GM23338 (cell line): ENCODE results near the gene PEAR1. TPM values are rescaled to one million over a fixed set of nuclear protein-coding genes. Genes with fewer than 3 reads are reported as not detected.

ENCODE experiments used
- ATAC-seq: fragments of 200-7000 bp; cut with Tn5 transposase; 3 replicates; pipeline ENCODE4 v1.9.1; 2020
- DNase-seq: peaks from one replicate; pipeline ENCODE4 v3.0.0-alpha.2; 2015; ENCODE audit warnings: low spot score
- H2AFZ ChIP-seq: fragments of 200-600 bp; sonication (generic); 2 replicates; pipeline ENCODE4 v1.8.0; 2016; ENCODE audit warnings: antibody characterized with exemption, mild to moderate bottlenecking, moderate library complexity
- H3F3A ChIP-seq: fragments of 200-600 bp; sonication (generic); replicated peaks from 2 replicates; pipeline ENCODE4 v1.8.0; 2017; ENCODE audit warnings: antibody characterized with exemption, mixed run types, low read depth
- H3K27ac ChIP-seq: fragments of 200-600 bp; sonication (generic); 2 replicates; pipeline ENCODE4 v1.6.1; 2016; ENCODE audit warnings: low read depth
- H3K27me3 ChIP-seq: fragments of 200-600 bp; sonication (generic); 2 replicates; pipeline ENCODE4 v1.8.0; 2016; ENCODE audit warnings: mild to moderate bottlenecking, mixed run types, moderate library complexity; ENCODE audit not compliant: insufficient read depth
- H3K36me3 ChIP-seq: fragments of 200-600 bp; sonication (generic); 2 replicates; pipeline ENCODE4 v1.8.0; 2016; ENCODE audit warnings: mild to moderate bottlenecking; ENCODE audit not compliant: insufficient read depth
- H3K4me1 ChIP-seq: fragments of 200-600 bp; sonication (generic); 2 replicates; pipeline ENCODE4 v1.8.0; 2016; ENCODE audit warnings: mild to moderate bottlenecking, moderate library complexity; ENCODE audit not compliant: insufficient read depth
- H3K4me2 ChIP-seq: fragments of 200-600 bp; sonication (generic); 2 replicates; pipeline ENCODE4 v1.7.1; 2017; ENCODE audit warnings: mixed run types
- H3K4me3 ChIP-seq: fragments of 200-600 bp; sonication (generic); 2 replicates; pipeline ENCODE4 v1.6.1; 2016; ENCODE audit warnings: mixed run types
- H3K79me2 ChIP-seq: fragments of 200-600 bp; sonication (generic); replicated peaks from 2 replicates; pipeline ENCODE4 v1.8.0; 2017; ENCODE audit warnings: mild to moderate bottlenecking; ENCODE audit not compliant: insufficient read depth
- H3K9me2 ChIP-seq: fragments of 200-600 bp; sonication (generic); 2 replicates; pipeline ENCODE4 v1.8.0; 2017; ENCODE audit not compliant: insufficient read depth
- H4K20me1 ChIP-seq: fragments of 200-600 bp; sonication (generic); replicated peaks from 2 replicates; pipeline ENCODE4 v1.8.0; 2017; ENCODE audit warnings: mild to moderate bottlenecking; ENCODE audit not compliant: insufficient read depth
- H3K27ac Mint-ChIP-seq: 2 replicates; pipeline ENCODE4 v1.8.0; 2020; ENCODE audit warnings: inconsistent platforms, mild to moderate bottlenecking, moderate library complexity, mixed read lengths
- H3K27me3 Mint-ChIP-seq: 3 replicates; pipeline ENCODE4 v1.8.0; 2022; ENCODE audit warnings: low read depth, mild to moderate bottlenecking, moderate library complexity, mixed read lengths, inconsistent platforms; ENCODE audit not compliant: insufficient read depth, poor library complexity
- H3K36me3 Mint-ChIP-seq: 3 replicates; pipeline ENCODE4 v1.8.0; 2021; ENCODE audit warnings: low read depth, mild to moderate bottlenecking, inconsistent platforms, moderate library complexity, mixed read lengths
- H3K4me1 Mint-ChIP-seq: 3 replicates; pipeline ENCODE4 v1.8.0; 2020; ENCODE audit warnings: mild to moderate bottlenecking, inconsistent platforms, mixed read lengths
- H3K4me3 Mint-ChIP-seq: 3 replicates; pipeline ENCODE4 v1.8.0; 2021; ENCODE audit warnings: moderate library complexity, mild to moderate bottlenecking, inconsistent platforms, mixed read lengths
- H3K9me3 Mint-ChIP-seq: 3 replicates; pipeline ENCODE4 v1.8.0; 2020; ENCODE audit warnings: moderate library complexity, mild to moderate bottlenecking, inconsistent platforms, mixed read lengths
- CREB1 ChIP-seq: fragments of 250-450 bp; sonication (Bioruptor Pico); IDR thresholded peaks from 2 replicates; pipeline ENCODE4 v1.5.0; 2020; ENCODE audit warnings: low read depth, mild to moderate bottlenecking, moderate library complexity
- EZH2 ChIP-seq: fragments of 200-600 bp; sonication (generic); IDR thresholded peaks from one replicate; pipeline ENCODE4 v1.8.0; 2017; ENCODE audit warnings: antibody characterized with exemption, mild to moderate bottlenecking, low read depth; ENCODE audit not compliant: unreplicated experiment
- EZH2phosphoT487 ChIP-seq: fragments of 200-600 bp; sonication (generic); IDR thresholded peaks from one replicate; pipeline ENCODE4 v1.8.1; 2018; ENCODE audit warnings: antibody characterized with exemption; ENCODE audit not compliant: unreplicated experiment
- JUNB ChIP-seq: IDR thresholded peaks from one replicate; pipeline ENCODE4 v1.6.1; 2016; ENCODE audit warnings: antibody characterized with exemption; ENCODE audit not compliant: unreplicated experiment
- NANOG ChIP-seq: IDR thresholded peaks from 2 replicates; pipeline ENCODE4 v1.6.1; 2016; ENCODE audit warnings: antibody characterized with exemption, borderline replicate concordance
- POLR2AphosphoS5 ChIP-seq: IDR thresholded peaks from 2 replicates; pipeline ENCODE4 v1.6.1; 2016; ENCODE audit warnings: antibody characterized with exemption, low read depth
- REST ChIP-seq: IDR thresholded peaks from one replicate; pipeline ENCODE4 v1.6.1; 2018; ENCODE audit warnings: antibody characterized with exemption; ENCODE audit not compliant: unreplicated experiment
- STAT1 ChIP-seq: IDR thresholded peaks from one replicate; pipeline ENCODE4 v1.6.1; 2016; ENCODE audit warnings: antibody characterized with exemption; ENCODE audit not compliant: unreplicated experiment
- ZNF114 ChIP-seq: fragments of 250-450 bp; sonication (Bioruptor Pico); IDR thresholded peaks from 2 replicates; pipeline ENCODE4 v1.5.0; 2020; ENCODE audit warnings: mild to moderate bottlenecking, moderate library complexity
- ZNF331 ChIP-seq: fragments of 250-450 bp; sonication (Bioruptor Pico); IDR thresholded peaks from 2 replicates; pipeline ENCODE4 v1.5.0; 2020; ENCODE audit warnings: low read depth, mild to moderate bottlenecking, moderate library complexity
- polyA plus RNA-seq: library from polyadenylated mRNA; unstranded; fragments of >200 nt; fragmentation: Nextera tagmentation; extraction: Ambion mirVana; gene quantifications from 2 replicates; pipeline ENCODE4 v1.2.1, GENCODE V29; 2016
- total RNA-seq: library from RNA; depleted of rRNA; stranded (reverse); fragments of >200 nt; shearing (Covaris generic); gene quantifications from 2 replicates; pipeline ENCODE4 v1.2.3, GENCODE V29; 2014
- TF ChIP-seq, protein P1 (sequence below): fragments of 250-450 bp; sonication (Bioruptor Pico); IDR thresholded peaks from 2 replicates; pipeline ENCODE4 v1.5.0; 2020; ENCODE audit warnings: mild to moderate bottlenecking, moderate library complexity
- TF ChIP-seq, protein P2 (sequence below), 2 experiments: fragments of 200-600 bp in 1 of 2; sonication (generic) in 1 of 2; conservative IDR thresholded peaks; 2 replicates each; pipeline versions ENCODE4 v1.5.1 to v1.6.1; 2016 to 2017; ENCODE audit warnings: antibody characterized with exemption in 2 of 2, low read depth in 2 of 2, mild to moderate bottlenecking in 2 of 2, moderate library complexity in 1 of 2
- TF ChIP-seq, protein P3 (sequence below): IDR thresholded peaks from 2 replicates; pipeline ENCODE4 v1.6.1; 2016; ENCODE audit warnings: antibody characterized with exemption

PEAR1 gene
- total and polyA plus RNA-seq, 2 experiments from 2014 or later: 0.28 to 0.47 TPM

DNA sequence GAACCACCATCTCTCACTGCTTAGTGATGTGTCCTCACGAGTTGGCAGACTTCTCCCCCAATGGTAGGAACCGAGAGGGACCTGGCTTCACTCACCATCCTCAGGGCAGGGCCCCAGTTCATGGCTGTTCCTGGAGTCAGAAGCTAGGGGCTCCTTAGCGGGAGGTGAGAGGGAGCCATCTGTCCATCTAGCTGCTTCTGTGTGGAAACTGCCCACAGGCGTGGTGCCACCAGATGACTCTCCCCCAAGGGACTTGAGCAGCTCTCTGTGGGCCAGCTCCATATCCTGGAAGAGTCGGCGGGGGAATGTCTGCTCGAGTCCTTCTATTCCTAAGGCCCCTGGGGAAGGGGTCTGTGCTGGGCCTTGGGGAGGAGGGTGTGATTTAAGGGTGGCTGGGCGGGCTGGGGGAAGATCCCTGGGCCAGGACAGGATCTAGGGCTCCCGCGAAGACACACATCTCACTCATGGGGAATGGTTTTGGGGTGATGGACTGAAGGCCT is 43.3 kb downstream of the PEAR1 start:
- no peak overlapping the region for H3K4me3 ChIP-seq
- no peaks in the 10 kb centered on the region; the same call in 1 of the 2 replicates for H3K4me1 ChIP-seq
- H3K4me3 Mint-ChIP-seq: no peak overlapping the region
- peaks cover 29% of the 10 kb centered on the region for H3K4me1 Mint-ChIP-seq
- H3K9me3 Mint-ChIP-seq: no peaks in the 10 kb centered on the region
- no peaks in the 10 kb centered on the region for H3F3A ChIP-seq
- ATAC-seq: no peak
- H3K9me2 ChIP-seq: no peaks in the 10 kb centered on the region
- no peak overlapping the region for H3K4me2 ChIP-seq
- no peaks in the 10 kb centered on the region for H3K79me2 ChIP-seq
- no peaks in the 10 kb centered on the region; the same call in 1 of the 2 replicates for H4K20me1 ChIP-seq
- H3K27me3 Mint-ChIP-seq: peaks cover 33% of the 10 kb centered on the region
- TF ChIP-seq ZNF331 (CRISPR knock-in tag) (no peak), NANOG (no peak), STAT1 (no peak), JUNB (no peak), ZNF114 (CRISPR knock-in tag) (no peak), POLR2AphosphoS5 (no peak), REST (no peak), EZH2 (no peak), EZH2phosphoT487 (no peak), CREB1 (CRISPR knock-in tag) (no peak)
- TF ChIP-seq, protein P1, sequence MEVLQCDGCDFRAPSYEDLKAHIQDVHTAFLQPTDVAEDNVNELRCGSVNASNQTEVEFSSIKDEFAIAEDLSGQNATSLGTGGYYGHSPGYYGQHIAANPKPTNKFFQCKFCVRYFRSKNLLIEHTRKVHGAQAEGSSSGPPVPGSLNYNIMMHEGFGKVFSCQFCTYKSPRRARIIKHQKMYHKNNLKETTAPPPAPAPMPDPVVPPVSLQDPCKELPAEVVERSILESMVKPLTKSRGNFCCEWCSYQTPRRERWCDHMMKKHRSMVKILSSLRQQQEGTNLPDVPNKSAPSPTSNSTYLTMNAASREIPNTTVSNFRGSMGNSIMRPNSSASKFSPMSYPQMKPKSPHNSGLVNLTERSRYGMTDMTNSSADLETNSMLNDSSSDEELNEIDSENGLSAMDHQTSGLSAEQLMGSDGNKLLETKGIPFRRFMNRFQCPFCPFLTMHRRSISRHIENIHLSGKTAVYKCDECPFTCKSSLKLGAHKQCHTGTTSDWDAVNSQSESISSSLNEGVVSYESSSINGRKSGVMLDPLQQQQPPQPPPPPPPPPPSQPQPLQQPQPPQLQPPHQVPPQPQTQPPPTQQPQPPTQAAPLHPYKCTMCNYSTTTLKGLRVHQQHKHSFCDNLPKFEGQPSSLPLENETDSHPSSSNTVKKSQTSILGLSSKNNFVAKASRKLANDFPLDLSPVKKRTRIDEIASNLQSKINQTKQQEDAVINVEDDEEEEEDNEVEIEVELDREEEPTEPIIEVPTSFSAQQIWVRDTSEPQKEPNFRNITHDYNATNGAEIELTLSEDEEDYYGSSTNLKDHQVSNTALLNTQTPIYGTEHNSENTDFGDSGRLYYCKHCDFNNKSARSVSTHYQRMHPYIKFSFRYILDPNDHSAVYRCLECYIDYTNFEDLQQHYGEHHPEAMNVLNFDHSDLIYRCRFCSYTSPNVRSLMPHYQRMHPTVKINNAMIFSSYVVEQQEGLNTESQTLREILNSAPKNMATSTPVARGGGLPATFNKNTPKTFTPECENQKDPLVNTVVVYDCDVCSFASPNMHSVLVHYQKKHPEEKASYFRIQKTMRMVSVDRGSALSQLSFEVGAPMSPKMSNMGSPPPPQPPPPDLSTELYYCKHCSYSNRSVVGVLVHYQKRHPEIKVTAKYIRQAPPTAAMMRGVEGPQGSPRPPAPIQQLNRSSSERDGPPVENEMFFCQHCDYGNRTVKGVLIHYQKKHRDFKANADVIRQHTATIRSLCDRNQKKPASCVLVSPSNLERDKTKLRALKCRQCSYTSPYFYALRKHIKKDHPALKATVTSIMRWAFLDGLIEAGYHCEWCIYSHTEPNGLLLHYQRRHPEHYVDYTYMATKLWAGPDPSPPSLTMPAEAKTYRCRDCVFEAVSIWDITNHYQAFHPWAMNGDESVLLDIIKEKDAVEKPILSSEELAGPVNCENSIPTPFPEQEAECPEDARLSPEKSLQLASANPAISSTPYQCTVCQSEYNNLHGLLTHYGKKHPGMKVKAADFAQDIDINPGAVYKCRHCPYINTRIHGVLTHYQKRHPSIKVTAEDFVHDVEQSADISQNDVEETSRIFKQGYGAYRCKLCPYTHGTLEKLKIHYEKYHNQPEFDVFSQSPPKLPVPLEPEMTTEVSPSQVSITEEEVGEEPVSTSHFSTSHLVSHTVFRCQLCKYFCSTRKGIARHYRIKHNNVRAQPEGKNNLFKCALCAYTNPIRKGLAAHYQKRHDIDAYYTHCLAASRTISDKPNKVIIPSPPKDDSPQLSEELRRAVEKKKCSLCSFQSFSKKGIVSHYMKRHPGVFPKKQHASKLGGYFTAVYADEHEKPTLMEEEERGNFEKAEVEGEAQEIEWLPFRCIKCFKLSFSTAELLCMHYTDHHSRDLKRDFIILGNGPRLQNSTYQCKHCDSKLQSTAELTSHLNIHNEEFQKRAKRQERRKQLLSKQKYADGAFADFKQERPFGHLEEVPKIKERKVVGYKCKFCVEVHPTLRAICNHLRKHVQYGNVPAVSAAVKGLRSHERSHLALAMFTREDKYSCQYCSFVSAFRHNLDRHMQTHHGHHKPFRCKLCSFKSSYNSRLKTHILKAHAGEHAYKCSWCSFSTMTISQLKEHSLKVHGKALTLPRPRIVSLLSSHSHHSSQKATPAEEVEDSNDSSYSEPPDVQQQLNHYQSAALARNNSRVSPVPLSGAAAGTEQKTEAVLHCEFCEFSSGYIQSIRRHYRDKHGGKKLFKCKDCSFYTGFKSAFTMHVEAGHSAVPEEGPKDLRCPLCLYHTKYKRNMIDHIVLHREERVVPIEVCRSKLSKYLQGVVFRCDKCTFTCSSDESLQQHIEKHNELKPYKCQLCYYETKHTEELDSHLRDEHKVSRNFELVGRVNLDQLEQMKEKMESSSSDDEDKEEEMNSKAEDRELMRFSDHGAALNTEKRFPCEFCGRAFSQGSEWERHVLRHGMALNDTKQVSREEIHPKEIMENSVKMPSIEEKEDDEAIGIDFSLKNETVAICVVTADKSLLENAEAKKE (CRISPR knock-in tag): no peak
- TF ChIP-seq, protein P2, sequence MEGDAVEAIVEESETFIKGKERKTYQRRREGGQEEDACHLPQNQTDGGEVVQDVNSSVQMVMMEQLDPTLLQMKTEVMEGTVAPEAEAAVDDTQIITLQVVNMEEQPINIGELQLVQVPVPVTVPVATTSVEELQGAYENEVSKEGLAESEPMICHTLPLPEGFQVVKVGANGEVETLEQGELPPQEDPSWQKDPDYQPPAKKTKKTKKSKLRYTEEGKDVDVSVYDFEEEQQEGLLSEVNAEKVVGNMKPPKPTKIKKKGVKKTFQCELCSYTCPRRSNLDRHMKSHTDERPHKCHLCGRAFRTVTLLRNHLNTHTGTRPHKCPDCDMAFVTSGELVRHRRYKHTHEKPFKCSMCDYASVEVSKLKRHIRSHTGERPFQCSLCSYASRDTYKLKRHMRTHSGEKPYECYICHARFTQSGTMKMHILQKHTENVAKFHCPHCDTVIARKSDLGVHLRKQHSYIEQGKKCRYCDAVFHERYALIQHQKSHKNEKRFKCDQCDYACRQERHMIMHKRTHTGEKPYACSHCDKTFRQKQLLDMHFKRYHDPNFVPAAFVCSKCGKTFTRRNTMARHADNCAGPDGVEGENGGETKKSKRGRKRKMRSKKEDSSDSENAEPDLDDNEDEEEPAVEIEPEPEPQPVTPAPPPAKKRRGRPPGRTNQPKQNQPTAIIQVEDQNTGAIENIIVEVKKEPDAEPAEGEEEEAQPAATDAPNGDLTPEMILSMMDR (conservative IDR thresholded peaks at IDR 0.05; ENCODE audit: low read depth in 2 of 2): no peak
- TF ChIP-seq, protein P3, sequence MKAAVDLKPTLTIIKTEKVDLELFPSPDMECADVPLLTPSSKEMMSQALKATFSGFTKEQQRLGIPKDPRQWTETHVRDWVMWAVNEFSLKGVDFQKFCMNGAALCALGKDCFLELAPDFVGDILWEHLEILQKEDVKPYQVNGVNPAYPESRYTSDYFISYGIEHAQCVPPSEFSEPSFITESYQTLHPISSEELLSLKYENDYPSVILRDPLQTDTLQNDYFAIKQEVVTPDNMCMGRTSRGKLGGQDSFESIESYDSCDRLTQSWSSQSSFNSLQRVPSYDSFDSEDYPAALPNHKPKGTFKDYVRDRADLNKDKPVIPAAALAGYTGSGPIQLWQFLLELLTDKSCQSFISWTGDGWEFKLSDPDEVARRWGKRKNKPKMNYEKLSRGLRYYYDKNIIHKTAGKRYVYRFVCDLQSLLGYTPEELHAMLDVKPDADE: no peak
- no peaks in the 10 kb centered on the region for H3K36me3 ChIP-seq
- no peak overlapping the region for H3K27ac ChIP-seq
- no peak for DNase-seq
- no peak overlapping the region for H3K27ac Mint-ChIP-seq
- no peak overlapping the region for H2AFZ ChIP-seq
- H3K27me3 ChIP-seq: no peaks in the 10 kb centered on the region
- peaks cover 29% of the 10 kb centered on the region for H3K36me3 Mint-ChIP-seq
